Measurements from ENCODE around the gene THEM5.

DNA sequence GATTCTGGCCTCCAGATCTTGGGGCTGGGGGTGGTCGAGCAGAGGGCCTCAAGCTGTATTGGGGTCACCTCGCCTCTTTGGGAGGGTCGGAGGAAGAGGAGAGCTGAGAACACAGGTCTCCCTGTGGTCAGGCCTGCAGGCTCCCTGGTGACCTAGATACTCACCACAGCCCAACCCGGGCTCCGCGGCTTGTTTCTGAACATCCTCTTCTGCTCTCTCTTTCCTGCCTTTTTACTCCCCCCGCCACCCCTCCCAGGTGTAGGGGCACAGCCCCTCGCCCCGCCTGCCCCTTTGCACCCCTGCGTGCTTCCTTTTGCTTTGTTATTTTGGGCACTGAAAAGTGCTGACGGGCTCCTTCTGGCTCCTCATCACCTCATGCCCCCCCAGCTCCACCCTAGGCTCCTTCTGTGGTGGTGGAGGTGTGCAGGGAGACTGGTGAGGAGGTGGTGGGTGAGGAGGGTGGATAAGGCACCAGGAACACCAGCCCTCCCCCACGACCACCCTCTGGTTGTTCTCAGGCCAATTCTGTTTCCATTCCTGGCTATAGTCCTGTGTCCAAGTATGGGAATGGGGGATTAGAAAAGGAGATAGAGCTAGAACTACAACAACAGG is 37.7 kb downstream of the THEM5 start:
- TF ChIP-seq, protein P1, sequence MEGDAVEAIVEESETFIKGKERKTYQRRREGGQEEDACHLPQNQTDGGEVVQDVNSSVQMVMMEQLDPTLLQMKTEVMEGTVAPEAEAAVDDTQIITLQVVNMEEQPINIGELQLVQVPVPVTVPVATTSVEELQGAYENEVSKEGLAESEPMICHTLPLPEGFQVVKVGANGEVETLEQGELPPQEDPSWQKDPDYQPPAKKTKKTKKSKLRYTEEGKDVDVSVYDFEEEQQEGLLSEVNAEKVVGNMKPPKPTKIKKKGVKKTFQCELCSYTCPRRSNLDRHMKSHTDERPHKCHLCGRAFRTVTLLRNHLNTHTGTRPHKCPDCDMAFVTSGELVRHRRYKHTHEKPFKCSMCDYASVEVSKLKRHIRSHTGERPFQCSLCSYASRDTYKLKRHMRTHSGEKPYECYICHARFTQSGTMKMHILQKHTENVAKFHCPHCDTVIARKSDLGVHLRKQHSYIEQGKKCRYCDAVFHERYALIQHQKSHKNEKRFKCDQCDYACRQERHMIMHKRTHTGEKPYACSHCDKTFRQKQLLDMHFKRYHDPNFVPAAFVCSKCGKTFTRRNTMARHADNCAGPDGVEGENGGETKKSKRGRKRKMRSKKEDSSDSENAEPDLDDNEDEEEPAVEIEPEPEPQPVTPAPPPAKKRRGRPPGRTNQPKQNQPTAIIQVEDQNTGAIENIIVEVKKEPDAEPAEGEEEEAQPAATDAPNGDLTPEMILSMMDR (IDR thresholded peaks at IDR 0.05 in 2 of 3, conservative IDR thresholded peaks at IDR 0.05 in 1 of 3; ENCODE audit: borderline replicate concordance in 1 of 3, insufficient read depth in 1 of 3, low read depth in 2 of 3, low read length in 2 of 3), result no peak
- TF ChIP-seq POLR2A (IDR thresholded peaks at IDR 0.05; ENCODE audit: borderline replicate concordance, extremely low read depth, insufficient read depth, insufficient read length) (no peak), JUND (IDR thresholded peaks at IDR 0.05) (no peak), EZH2 (IDR thresholded peaks at IDR 0.05) (no peak), SIN3A (IDR thresholded peaks at IDR 0.05; ENCODE audit: low read depth) (no peak), SP1 (IDR thresholded peaks at IDR 0.05; ENCODE audit: low read depth) (no peak), POLR2AphosphoS5 (IDR thresholded peaks at IDR 0.05; ENCODE audit: low read depth, low read length) (no peak), TCF7L2 (IDR thresholded peaks at IDR 0.05; ENCODE audit: borderline replicate concordance, extremely low read depth, insufficient read depth, insufficient read length) (no peak), ELF1 (IDR thresholded peaks at IDR 0.05; ENCODE audit: borderline replicate concordance, low read depth) (no peak), CEBPB (IDR thresholded peaks at IDR 0.05; ENCODE audit: low read depth) (no peak), EGR1 (IDR thresholded peaks at IDR 0.05; ENCODE audit: low read depth) (no peak), RAD21 (IDR thresholded peaks at IDR 0.05; ENCODE audit: low read depth) (no peak)
- TF ChIP-seq, protein P2, sequence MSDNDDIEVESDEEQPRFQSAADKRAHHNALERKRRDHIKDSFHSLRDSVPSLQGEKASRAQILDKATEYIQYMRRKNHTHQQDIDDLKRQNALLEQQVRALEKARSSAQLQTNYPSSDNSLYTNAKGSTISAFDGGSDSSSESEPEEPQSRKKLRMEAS (IDR thresholded peaks at IDR 0.05), result no peak
- TF ChIP-seq, protein P3, sequence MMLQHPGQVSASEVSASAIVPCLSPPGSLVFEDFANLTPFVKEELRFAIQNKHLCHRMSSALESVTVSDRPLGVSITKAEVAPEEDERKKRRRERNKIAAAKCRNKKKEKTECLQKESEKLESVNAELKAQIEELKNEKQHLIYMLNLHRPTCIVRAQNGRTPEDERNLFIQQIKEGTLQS (IDR thresholded peaks at IDR 0.05), result no peak
